K562 (cell line): Measurements from ENCODE around the gene LATS1.

ENCODE experiments used
- BHLHE40 ChIP-seq: IDR thresholded peaks from 2 replicates; pipeline ENCODE4 v1.6.1; 2011; ENCODE audit warnings: low read length, improper control_type of control experiment
- CREB1 ChIP-seq, 2 experiments: sonication (generic) in 1 of 2; formaldehyde crosslinking in 1 of 2; IDR thresholded peaks; 2 replicates each; pipeline versions ENCODE4 v1.6.1 to v1.8.0; 2012 to 2022; ENCODE audit warnings: inconsistent platforms in 1 of 2, mild to moderate bottlenecking in 1 of 2, missing genetic modification reagents in 1 of 2, moderate library complexity in 1 of 2
- ESRRA ChIP-seq: fragments of 450-650 bp; IDR thresholded peaks from 2 replicates; pipeline ENCODE4 v1.6.1; 2014; ENCODE audit warnings: low read depth, mild to moderate bottlenecking, moderate library complexity, borderline replicate concordance
- NR2C1 ChIP-seq, 2 experiments: fragments of 450-650 bp; IDR thresholded peaks; 2 replicates each; pipeline ENCODE4 v1.6.1; 2017; ENCODE audit warnings: mild to moderate bottlenecking in 2 of 2, antibody characterized with exemption in 1 of 2, inconsistent platforms in 1 of 2, missing compliant biosample characterization in 1 of 2, missing genetic modification characterization in 1 of 2
- POLR2AphosphoS5 ChIP-seq: IDR thresholded peaks from 2 replicates; pipeline ENCODE4 v1.6.1; 2011; ENCODE audit warnings: mild to moderate bottlenecking, low read depth, low read length, moderate library complexity; ENCODE audit not compliant: control insufficient read depth, insufficient read depth
- RNF219 ChIP-seq: fragments of 250-450 bp; sonication (Bioruptor Pico); IDR thresholded peaks from 2 replicates; pipeline ENCODE4 v1.5.0; 2022; ENCODE audit warnings: mild to moderate bottlenecking
- SREBF2 ChIP-seq: sonication (generic); formaldehyde crosslinking; IDR thresholded peaks from 2 replicates; pipeline ENCODE4 v1.4.0; 2020; ENCODE audit warnings: mild to moderate bottlenecking, missing genetic modification reagents
- ZNF778 ChIP-seq: fragments of 450-650 bp; formaldehyde crosslinking; IDR thresholded peaks from 2 replicates; pipeline ENCODE4 v1.4.0; 2020; ENCODE audit warnings: mild to moderate bottlenecking, moderate library complexity
- ZSCAN32 ChIP-seq: fragments of 450-650 bp; formaldehyde crosslinking; IDR thresholded peaks from 2 replicates; pipeline ENCODE4 v1.4.0; 2020; ENCODE audit warnings: mild to moderate bottlenecking, moderate library complexity

GRCh38 chr6:149657441-149657840 is 60.5 kb downstream of the LATS1 start:
- TF ChIP-seq SREBF2 (CRISPR knock-in tag) (no peak), NR2C1 (IDR thresholded peaks at IDR 0.05) (no peak), NR2C1 (tag; IDR thresholded peaks at IDR 0.05) (no peak), CREB1 (IDR thresholded peaks at IDR 0.05) (no peak), CREB1 (CRISPR knock-in tag; IDR thresholded peaks at IDR 0.05) (no peak), BHLHE40 (no peak), ESRRA (no peak), POLR2AphosphoS5 (no peak), RNF219 (CRISPR knock-in tag) (no peak), ZSCAN32 (no peak), ZNF778 (no peak)
